MM.1S (cell line): ENCODE results near the gene B9D2.

ENCODE experiments used
- DNase-seq: peaks from one replicate; pipeline ENCODE4 v3.0.0-alpha.2; 2015
- H2AFZ ChIP-seq: fragments of 300-600 bp; sonication (generic); 2 replicates; pipeline ENCODE4 v1.6.0; 2016; ENCODE audit warnings: antibody characterized with exemption, low read length
- H3F3A ChIP-seq: fragments of 300-600 bp; sonication (generic); 2 replicates; pipeline ENCODE4 v1.6.1; 2016; ENCODE audit warnings: mild to moderate bottlenecking, antibody characterized with exemption, low read length, moderate library complexity, mixed read lengths; ENCODE audit not compliant: insufficient read depth
- H3K27ac ChIP-seq: fragments of 300-600 bp; sonication (generic); 2 replicates; pipeline ENCODE4 v1.5.1; 2016; ENCODE audit warnings: mild to moderate bottlenecking, low read length
- H3K27me3 ChIP-seq: fragments of 300-600 bp; sonication (generic); replicated peaks from 2 replicates; pipeline ENCODE4 v1.6.0; 2016; ENCODE audit warnings: low read length; ENCODE audit not compliant: insufficient read depth
- H3K36me3 ChIP-seq: fragments of 300-600 bp; sonication (generic); replicated peaks from 2 replicates; pipeline ENCODE4 v1.6.1; 2016; ENCODE audit warnings: mild to moderate bottlenecking, low read length, mixed read lengths; ENCODE audit not compliant: insufficient read depth
- H3K4me1 ChIP-seq: fragments of 300-600 bp; sonication (generic); 2 replicates; pipeline ENCODE4 v1.6.1; 2016; ENCODE audit warnings: low read length, mixed read lengths
- H3K4me2 ChIP-seq: fragments of 300-600 bp; sonication (generic); 2 replicates; pipeline ENCODE4 v1.6.0; 2016; ENCODE audit warnings: low read depth, low read length
- H3K4me3 ChIP-seq: fragments of 300-600 bp; sonication (generic); 2 replicates; pipeline ENCODE4 v1.5.1; 2016; ENCODE audit warnings: low read length, mixed read lengths
- H3K79me2 ChIP-seq: fragments of 300-600 bp; sonication (generic); 2 replicates; pipeline ENCODE4 v1.6.1; 2016; ENCODE audit warnings: mixed run types, low read length, mixed read lengths
- H3K9ac ChIP-seq: fragments of 300-600 bp; sonication (generic); 2 replicates; pipeline ENCODE4 v1.6.1; 2016; ENCODE audit warnings: low read length, mixed read lengths
- H3K9me2 ChIP-seq: fragments of 300-600 bp; sonication (generic); replicated peaks from 2 replicates; pipeline ENCODE4 v1.6.1; 2016; ENCODE audit warnings: mild to moderate bottlenecking, low read length, mixed read lengths; ENCODE audit not compliant: insufficient read depth
- H3K9me3 ChIP-seq: fragments of 300-600 bp; sonication (generic); replicated peaks from 2 replicates; pipeline ENCODE4 v1.6.1; 2016; ENCODE audit warnings: mild to moderate bottlenecking, low read length, mixed read lengths; ENCODE audit not compliant: insufficient read depth
- H4K20me1 ChIP-seq: fragments of 300-600 bp; sonication (generic); 2 replicates; pipeline ENCODE4 v1.6.1; 2016; ENCODE audit warnings: mild to moderate bottlenecking, low read length, moderate library complexity, mixed read lengths; ENCODE audit not compliant: insufficient read depth
- EZH2 ChIP-seq: fragments of 300-600 bp; sonication (generic); optimal IDR thresholded peaks from 2 replicates; pipeline ENCODE3; 2017; ENCODE audit warnings: low read depth, mild to moderate bottlenecking, antibody characterized with exemption, low read length, mixed read lengths
- EZH2phosphoT487 ChIP-seq: fragments of 300-600 bp; sonication (generic); IDR thresholded peaks from 2 replicates; pipeline ENCODE4 v1.6.1; 2018; ENCODE audit warnings: antibody characterized with exemption, low read length
- TF ChIP-seq, protein P1 (sequence below): fragments of 300-600 bp; sonication (generic); IDR thresholded peaks from 2 replicates; pipeline ENCODE4 v1.5.1; 2016; ENCODE audit warnings: antibody characterized with exemption, low read length, mixed read lengths

The B9D2 gene

DNA sequence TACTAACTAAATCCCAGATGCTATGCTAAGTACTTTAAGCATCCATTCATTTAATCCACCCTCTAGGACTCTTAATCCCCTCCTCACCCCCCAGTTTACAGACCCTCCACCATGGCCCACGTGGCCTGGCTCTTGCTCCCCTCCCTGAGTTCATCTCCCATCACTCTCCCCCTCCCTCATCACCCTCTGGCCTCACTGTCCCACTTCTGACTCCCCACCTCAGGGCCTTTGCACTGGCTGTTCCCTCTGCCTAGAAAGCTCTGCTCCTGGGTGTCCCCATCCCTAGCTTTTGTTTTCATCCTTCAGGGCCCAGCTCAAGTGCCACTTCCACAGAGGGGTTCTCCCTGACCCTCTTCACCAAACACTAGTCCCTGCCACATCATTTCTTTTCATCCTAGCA lies 4.2 kb downstream of the B9D2 start:
- no peak overlapping the region for H2AFZ ChIP-seq
- no peak overlapping the region for H3K4me2 ChIP-seq
- H3K27ac ChIP-seq = no peak overlapping the region
- no peaks in the 10 kb centered on the region for H4K20me1 ChIP-seq
- no peaks in the 10 kb centered on the region for H3K27me3 ChIP-seq
- no peak overlapping the region for H3K9ac ChIP-seq
- DNase-seq = no peak
- H3K4me3 ChIP-seq = no peak overlapping the region
- H3K9me2 ChIP-seq = no peaks in the 10 kb centered on the region
- H3K36me3 ChIP-seq = no peaks in the 10 kb centered on the region
- peaks cover 3% of the 10 kb centered on the region; the same call in 1 of the 2 replicates for H3F3A ChIP-seq
- H3K4me1 ChIP-seq = no peaks in the 10 kb centered on the region
- H3K9me3 ChIP-seq = no peaks in the 10 kb centered on the region
- peaks cover 11% of the 10 kb centered on the region; the same call in 1 of the 2 replicates for H3K79me2 ChIP-seq
- TF ChIP-seq, protein P1, sequence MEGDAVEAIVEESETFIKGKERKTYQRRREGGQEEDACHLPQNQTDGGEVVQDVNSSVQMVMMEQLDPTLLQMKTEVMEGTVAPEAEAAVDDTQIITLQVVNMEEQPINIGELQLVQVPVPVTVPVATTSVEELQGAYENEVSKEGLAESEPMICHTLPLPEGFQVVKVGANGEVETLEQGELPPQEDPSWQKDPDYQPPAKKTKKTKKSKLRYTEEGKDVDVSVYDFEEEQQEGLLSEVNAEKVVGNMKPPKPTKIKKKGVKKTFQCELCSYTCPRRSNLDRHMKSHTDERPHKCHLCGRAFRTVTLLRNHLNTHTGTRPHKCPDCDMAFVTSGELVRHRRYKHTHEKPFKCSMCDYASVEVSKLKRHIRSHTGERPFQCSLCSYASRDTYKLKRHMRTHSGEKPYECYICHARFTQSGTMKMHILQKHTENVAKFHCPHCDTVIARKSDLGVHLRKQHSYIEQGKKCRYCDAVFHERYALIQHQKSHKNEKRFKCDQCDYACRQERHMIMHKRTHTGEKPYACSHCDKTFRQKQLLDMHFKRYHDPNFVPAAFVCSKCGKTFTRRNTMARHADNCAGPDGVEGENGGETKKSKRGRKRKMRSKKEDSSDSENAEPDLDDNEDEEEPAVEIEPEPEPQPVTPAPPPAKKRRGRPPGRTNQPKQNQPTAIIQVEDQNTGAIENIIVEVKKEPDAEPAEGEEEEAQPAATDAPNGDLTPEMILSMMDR = no peak
- TF ChIP-seq EZH2 (no peak), EZH2phosphoT487 (no peak)

DNA sequence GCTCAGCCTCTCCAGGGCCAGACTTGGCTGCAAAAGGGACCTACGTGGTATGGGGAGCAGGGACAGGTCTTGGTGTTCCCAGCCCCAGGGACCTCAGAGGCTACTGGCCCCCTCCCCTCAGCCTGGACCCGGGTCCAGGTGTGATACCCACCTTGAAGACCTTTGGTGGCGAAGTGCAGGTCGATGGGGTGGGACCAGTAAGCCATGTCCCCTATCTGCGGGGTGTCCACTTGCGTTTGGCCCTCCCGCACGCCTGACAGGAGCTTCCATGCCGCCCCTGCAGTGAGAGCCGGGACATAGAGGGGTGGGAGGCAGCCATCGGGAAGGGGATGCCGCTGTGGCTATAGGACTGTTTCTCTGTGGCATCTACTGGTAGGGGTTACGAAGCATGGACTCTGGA lies 6.2 kb downstream of the B9D2 start:
- TF ChIP-seq EZH2 = no peak
- no peak for TF ChIP-seq EZH2phosphoT487
- TF ChIP-seq, protein P1 = no peak
- Histone ChIP-seq H3F3A (peaks cover 6% of the 10 kb centered on the region; the same call in 1 of the 2 replicates), H3K4me3 (no peak overlapping the region), H3K27ac (no peak overlapping the region), H3K9me3 (no peaks in the 10 kb centered on the region), H3K9ac (no peak overlapping the region), H3K4me1 (no peaks in the 10 kb centered on the region), H3K36me3 (no peaks in the 10 kb centered on the region), H3K79me2 (peaks cover 3% of the 10 kb centered on the region; the same call in 1 of the 2 replicates), H4K20me1 (no peaks in the 10 kb centered on the region), H3K4me2 (no peak overlapping the region), H3K9me2 (no peaks in the 10 kb centered on the region), H2AFZ (no peak overlapping the region), H3K27me3 (no peaks in the 10 kb centered on the region)
- DNase-seq = no peak

DNA sequence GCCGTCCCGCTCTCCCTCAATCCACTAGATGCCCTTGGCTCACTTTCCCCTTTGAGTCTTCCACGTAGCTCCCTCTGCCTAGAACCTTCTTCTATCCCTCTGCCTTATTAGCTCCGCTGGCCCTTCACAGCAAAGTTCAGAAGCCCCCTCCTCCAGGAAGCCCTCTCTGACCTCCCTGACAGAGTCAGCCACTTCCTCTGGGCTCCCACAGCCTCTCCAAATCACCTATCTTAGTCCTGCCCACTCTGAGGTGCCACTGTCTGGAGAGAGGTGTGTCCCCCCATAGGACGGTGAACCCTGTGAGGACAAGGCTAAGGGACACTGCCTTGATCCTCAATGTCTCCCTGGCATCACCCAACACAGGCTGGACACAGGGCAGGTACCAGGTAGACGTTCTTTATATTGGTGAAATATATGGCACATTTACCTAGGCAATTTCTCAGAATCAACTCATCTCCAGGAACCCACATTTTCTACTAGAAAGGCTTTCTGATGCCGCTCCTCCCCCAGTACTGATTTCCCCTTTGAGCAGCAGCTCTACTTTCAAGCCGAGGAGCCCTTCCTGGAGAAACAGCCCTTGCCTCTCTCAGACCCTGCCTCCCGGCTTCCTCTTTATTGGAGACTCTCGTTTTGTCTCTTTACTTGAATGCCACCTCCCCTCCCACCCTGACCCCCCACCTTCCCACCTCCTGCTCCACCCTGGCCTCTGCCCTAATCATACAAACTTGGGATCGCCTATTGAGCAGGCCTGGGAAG lies 6.8 kb downstream of the B9D2 start:
- Histone ChIP-seq H2AFZ (no peak overlapping the region), H3K4me3 (no peak overlapping the region), H3K9me3 (no peaks in the 10 kb centered on the region), H3K36me3 (no peaks in the 10 kb centered on the region), H3K9ac (no peak overlapping the region), H3K4me1 (no peaks in the 10 kb centered on the region), H3K9me2 (no peaks in the 10 kb centered on the region), H3K27me3 (no peaks in the 10 kb centered on the region), H3K4me2 (no peak overlapping the region), H3K79me2 (peaks cover 3% of the 10 kb centered on the region; the same call in 1 of the 2 replicates), H3K27ac (no peak overlapping the region), H4K20me1 (no peaks in the 10 kb centered on the region), H3F3A (peaks cover 6% of the 10 kb centered on the region; the same call in 1 of the 2 replicates)
- TF ChIP-seq, protein P1 = no peak
- no peak for TF ChIP-seq EZH2phosphoT487
- no peak for TF ChIP-seq EZH2
- DNase-seq = no peak
